Measurements from ENCODE around the gene MRPL47. TPM values are rescaled to one million over a fixed set of nuclear protein-coding genes. Genes with fewer than 3 reads are reported as not detected.

The MRPL47 gene
- total RNA-seq, 1 donor, result 32.2 TPM

DNA sequence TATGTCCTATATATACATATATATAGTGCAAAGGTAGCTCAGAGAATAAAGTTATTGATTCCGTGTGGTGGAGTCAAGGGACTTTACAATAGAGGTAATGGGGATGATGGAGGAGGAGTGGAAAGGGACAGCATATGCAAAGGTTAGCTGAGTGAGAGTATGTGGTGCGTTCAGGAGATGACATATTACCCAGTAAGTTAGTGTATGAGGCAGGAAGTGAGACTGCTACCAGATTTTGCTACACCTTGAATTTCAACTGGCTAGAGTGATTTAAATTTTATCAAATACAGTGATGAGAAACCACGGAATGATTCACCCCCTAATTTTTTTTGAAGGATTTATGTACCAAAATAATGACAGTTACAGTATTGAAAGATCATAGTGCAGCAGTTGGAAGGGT, 38.9 kb downstream of the MRPL47 start:
- no peak overlapping the region for H2AFZ ChIP-seq (ENCODE audit: low read length)
- H3K4me1 ChIP-seq (ENCODE audit: insufficient read depth, low read length), result peaks cover 6% of the 10 kb centered on the region
- TF ChIP-seq CTCF (IDR thresholded peaks at IDR 0.05; ENCODE audit: extremely low read depth, low read depth, low read length), result no peak
- no peaks in the 10 kb centered on the region for H3K27me3 ChIP-seq (ENCODE audit: insufficient read depth, low read length)
- H3K4me3 ChIP-seq (ENCODE audit: insufficient read depth, low read length), result no peak overlapping the region
- H3K79me2 ChIP-seq (ENCODE audit: insufficient read depth, low read length), result peaks cover 55% of the 10 kb centered on the region
- H3K4me2 ChIP-seq (ENCODE audit: insufficient read depth, low read length), result no peak overlapping the region
- no peak for DNase-seq (ENCODE audit: insufficient read length, low spot score, missing footprints)
- H3K9me3 ChIP-seq (ENCODE audit: low read depth, low read length), result no peaks in the 10 kb centered on the region
- peaks cover 6% of the 10 kb centered on the region for H4K20me1 ChIP-seq (ENCODE audit: insufficient read depth, low read length)
- no peak overlapping the region for H3K27ac ChIP-seq (ENCODE audit: low read depth, low read length)
- peaks cover 6% of the 10 kb centered on the region for H3K36me3 ChIP-seq (ENCODE audit: insufficient read depth, low read length)

- peak overlapping the region; percentile 31 for H3K27ac ChIP-seq (ENCODE audit: low read depth, low read length)
- peak; percentile 47 for TF ChIP-seq CTCF (IDR thresholded peaks at IDR 0.05; ENCODE audit: extremely low read depth, low read depth, low read length)
These were observed 41.1 kb downstream of the MRPL47 start for GRCh38 chr3:179563271-179563783.

GRCh38 chr3:179562591-179563270, 41.7 kb downstream of the MRPL47 start, which contains the start of gene ACTL6A:
Gene ACTL6A, plus strand, starts transcription at chr3:179562926. Its CDS starts 167 bp downstream, at chr3:179563093.
- H3K4me1 ChIP-seq (ENCODE audit: insufficient read depth, low read length), result peaks cover 6% of the 10 kb centered on the region
- H3K27ac ChIP-seq (ENCODE audit: low read depth, low read length), result peak within 1 kb of the TSS; percentile 31
- peak; percentile 99 for DNase-seq (ENCODE audit: insufficient read length, low spot score, missing footprints)
- H3K9me3 ChIP-seq (ENCODE audit: low read depth, low read length), result no peaks in the 10 kb centered on the region
- H3K27me3 ChIP-seq (ENCODE audit: insufficient read depth, low read length), result no peaks in the 10 kb centered on the region
- no peak for TF ChIP-seq CTCF (IDR thresholded peaks at IDR 0.05; ENCODE audit: extremely low read depth, low read depth, low read length)
- peak within 1 kb of the TSS; percentile 90 for H3K4me2 ChIP-seq (ENCODE audit: insufficient read depth, low read length)
- H3K79me2 ChIP-seq (ENCODE audit: insufficient read depth, low read length), result peaks cover 42% of the 10 kb centered on the region
- no peaks in the 10 kb centered on the region for H3K36me3 ChIP-seq (ENCODE audit: insufficient read depth, low read length)
- peak within 1 kb of the TSS; percentile 90 for H3K4me3 ChIP-seq (ENCODE audit: insufficient read depth, low read length)
- H2AFZ ChIP-seq (ENCODE audit: low read length), result peak within 1 kb of the TSS; percentile 92
- H4K20me1 ChIP-seq (ENCODE audit: insufficient read depth, low read length), result no peaks in the 10 kb centered on the region

More at GRCh38 chr3:179563271-179563783, 41.1 kb downstream of the MRPL47 start:
- H2AFZ ChIP-seq (ENCODE audit: low read length), result peak overlapping the region; percentile 82
- H3K79me2 ChIP-seq (ENCODE audit: insufficient read depth, low read length), result peaks cover 46% of the 10 kb centered on the region
- no peaks in the 10 kb centered on the region for H4K20me1 ChIP-seq (ENCODE audit: insufficient read depth, low read length)
- peak overlapping the region; percentile 90 for H3K4me2 ChIP-seq (ENCODE audit: insufficient read depth, low read length)
- H3K27me3 ChIP-seq (ENCODE audit: insufficient read depth, low read length), result no peaks in the 10 kb centered on the region
- H3K4me3 ChIP-seq (ENCODE audit: insufficient read depth, low read length), result peak overlapping the region; percentile 90
- H3K4me1 ChIP-seq (ENCODE audit: insufficient read depth, low read length), result peaks cover 6% of the 10 kb centered on the region
- no peaks in the 10 kb centered on the region for H3K36me3 ChIP-seq (ENCODE audit: insufficient read depth, low read length)
- no peaks in the 10 kb centered on the region for H3K9me3 ChIP-seq (ENCODE audit: low read depth, low read length)
- peak; percentile 89 for DNase-seq (ENCODE audit: insufficient read length, low spot score, missing footprints)

DNA sequence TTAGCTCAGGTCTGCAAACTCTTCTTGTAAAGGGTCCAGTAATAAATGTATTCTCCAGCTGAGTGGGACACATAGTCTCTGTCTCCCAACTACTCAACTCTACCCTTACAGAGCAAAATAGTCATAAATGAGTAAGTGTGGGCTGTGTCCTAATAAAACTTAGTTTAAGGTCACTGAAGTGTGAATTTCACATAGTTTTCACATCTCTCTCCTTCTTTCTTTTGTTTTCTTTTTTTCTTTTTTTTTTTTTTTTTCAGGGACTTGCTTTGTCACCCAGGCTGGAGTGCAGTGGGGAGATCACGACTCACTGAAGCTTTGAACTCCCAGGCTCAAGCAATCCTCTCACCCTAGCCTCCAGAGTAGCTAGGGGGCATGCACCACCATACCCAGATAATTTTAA, 43.6 kb downstream of the MRPL47 start:
- no peak for DNase-seq (ENCODE audit: insufficient read length, low spot score, missing footprints)
- no peak overlapping the region for H3K4me3 ChIP-seq (ENCODE audit: insufficient read depth, low read length)
- H3K4me1 ChIP-seq (ENCODE audit: insufficient read depth, low read length), result peaks cover 6% of the 10 kb centered on the region
- H3K27me3 ChIP-seq (ENCODE audit: insufficient read depth, low read length), result no peaks in the 10 kb centered on the region
- H3K36me3 ChIP-seq (ENCODE audit: insufficient read depth, low read length), result no peaks in the 10 kb centered on the region
- H3K79me2 ChIP-seq (ENCODE audit: insufficient read depth, low read length), result peaks cover 23% of the 10 kb centered on the region
- no peak overlapping the region for H3K4me2 ChIP-seq (ENCODE audit: insufficient read depth, low read length)
- no peak overlapping the region for H2AFZ ChIP-seq (ENCODE audit: low read length)
- H3K27ac ChIP-seq (ENCODE audit: low read depth, low read length), result no peak overlapping the region
- H4K20me1 ChIP-seq (ENCODE audit: insufficient read depth, low read length), result no peaks in the 10 kb centered on the region
- H3K9me3 ChIP-seq (ENCODE audit: low read depth, low read length), result no peaks in the 10 kb centered on the region
- TF ChIP-seq CTCF (IDR thresholded peaks at IDR 0.05; ENCODE audit: extremely low read depth, low read depth, low read length), result no peak

All from osteoblast (primary cell).